Activated naive CD8-positive, alpha-beta T cell treated with anti-CD3 and anti-CD28 coated beads, Interleukin-2, amount 50 U/mL, for 16 hours (primary cell): ENCODE results near the gene MAGI2.

Experiments used
- DNase-seq: peaks from one replicate; pipeline ENCODE4 v3.0.0-alpha.2; 2020; ENCODE audit warnings: low read depth, low spot score

Gene MAGI2

DNA sequence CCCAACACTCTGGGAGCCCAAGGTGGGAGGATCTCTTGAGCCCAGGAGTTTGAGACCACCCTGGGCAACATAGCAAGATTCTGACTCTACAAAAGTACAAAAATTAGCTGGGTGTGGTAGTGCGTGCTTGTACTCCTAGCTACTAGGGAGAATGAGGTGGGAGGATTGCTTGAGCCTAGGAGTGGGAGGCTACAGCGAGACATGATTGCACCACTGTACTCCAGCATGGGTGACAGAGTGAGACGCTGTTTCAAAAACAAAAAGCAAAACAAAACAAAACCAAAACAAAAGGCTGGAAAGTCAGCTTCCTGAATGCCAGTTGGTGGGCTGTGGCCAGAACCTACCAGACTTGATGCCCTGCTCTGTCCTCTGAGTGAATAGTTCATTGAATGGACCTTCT is 1412.0 kb downstream of the MAGI2 start:
- no peak for DNase-seq

DNA sequence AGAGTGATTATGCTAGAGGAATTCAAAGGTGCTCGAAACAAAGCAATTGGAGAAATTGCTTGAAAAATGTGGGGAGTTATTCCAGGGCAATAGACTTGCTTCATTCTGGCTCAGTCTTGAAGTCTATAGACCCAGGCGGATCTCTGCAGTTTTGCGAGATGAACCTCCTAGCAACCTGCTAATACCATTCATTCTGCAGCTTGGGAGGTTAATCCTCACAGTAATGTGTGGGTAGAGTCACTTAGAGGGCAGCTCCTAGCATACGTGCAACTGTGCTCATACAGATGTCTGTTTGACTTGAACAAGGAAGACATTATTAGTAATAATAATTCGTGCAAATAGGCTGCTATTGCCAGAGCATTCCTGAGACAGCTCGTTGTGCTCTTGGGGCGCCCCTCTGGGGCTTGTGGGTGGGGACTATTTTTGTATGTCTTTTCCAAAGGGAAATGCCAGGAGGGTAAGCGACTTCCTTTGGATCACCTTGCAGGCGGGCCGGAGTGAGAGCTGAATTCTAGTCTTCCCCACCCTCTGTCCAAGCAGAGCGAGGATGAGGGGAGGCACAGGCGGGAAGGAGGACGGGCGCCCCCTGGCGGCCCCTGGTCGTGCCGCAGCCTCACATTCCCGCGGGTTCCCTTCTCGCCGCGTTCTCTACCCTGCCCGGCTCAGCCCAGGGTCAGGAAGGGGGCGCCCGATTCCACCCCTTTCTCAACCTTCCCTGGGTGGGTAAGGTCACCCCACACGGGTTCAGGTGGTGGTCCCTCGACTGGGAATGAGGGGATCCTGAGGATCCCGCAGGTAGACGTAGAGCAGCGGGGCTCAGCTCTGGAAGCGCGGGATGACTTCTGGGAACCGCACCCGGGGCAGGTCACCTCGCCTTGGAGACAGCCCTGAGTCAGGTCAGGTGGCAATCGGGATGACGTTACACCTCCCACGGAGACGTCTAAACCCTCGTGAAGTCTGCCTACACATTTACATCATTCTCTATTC is 1413.4 kb downstream of the MAGI2 start:
- no peak for DNase-seq

DNA sequence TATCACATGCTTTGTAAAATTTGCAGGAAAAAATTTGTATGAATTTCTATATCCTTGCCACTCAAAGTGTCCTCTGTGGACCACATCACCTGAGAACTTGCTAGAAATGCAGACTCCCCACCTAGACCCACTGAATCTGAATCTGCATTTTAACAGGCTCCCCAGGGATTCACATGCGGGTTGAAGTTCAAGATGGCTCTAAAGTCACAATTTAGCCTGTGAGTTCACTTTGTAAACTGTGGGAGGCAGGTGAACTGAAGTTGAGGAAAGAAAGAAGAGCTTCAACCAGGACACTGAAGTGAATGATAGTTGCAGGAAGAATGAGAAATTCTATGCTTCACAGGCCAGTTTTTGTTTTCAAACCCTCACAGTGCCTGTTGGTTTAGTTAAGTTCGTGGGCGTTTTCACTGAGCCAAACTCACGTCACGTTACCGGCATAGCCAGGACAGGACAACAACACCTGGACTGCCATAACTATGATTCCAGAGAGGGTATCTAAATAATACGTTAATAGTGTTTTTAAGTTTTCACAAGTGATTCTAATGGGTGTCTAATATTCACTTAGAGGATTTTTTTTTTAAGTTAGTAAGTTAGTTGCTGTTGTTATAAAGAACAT is 1414.9 kb downstream of the MAGI2 start:
- no peak for DNase-seq

DNA sequence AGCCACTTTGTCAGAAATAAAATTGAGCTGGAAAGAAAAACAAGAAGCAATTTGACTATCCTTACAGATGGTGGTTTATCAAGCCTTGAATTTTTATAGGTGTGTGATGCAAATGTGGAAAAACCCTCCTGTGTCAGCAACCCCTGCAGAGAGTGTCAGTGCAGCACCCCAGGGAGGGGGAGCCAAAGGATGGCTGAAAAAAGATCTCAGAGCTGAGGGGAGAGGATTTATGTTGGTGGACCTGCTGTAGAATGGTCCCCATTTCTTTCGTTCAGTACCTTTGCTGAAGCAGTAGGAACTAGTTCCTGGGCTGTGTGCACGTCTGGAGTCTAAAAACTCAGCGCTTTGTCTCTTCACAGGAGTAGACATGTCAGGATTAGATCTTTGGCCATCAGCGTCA is 1415.9 kb downstream of the MAGI2 start:
- DNase-seq: no peak

DNA sequence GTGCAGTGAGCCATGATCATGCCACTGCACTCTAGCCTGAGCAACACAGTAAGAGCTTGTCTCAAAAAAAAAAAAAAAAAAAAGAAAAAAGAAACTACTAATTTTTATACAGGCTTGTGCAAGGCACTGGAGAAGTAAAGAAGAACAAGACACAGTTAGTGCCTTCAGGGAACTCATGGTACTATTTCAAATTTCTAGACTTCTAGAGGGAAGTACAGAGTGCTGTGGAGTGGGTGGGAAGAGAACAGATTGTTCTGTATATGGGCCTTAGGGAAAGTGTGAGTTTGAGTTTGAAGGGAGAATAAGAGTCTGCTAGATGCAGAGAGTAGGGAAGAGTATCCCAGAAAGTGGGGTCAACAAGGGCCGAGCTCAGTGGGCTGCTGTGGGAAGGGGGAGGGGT is 1420.1 kb downstream of the MAGI2 start:
- DNase-seq: no peak

DNA sequence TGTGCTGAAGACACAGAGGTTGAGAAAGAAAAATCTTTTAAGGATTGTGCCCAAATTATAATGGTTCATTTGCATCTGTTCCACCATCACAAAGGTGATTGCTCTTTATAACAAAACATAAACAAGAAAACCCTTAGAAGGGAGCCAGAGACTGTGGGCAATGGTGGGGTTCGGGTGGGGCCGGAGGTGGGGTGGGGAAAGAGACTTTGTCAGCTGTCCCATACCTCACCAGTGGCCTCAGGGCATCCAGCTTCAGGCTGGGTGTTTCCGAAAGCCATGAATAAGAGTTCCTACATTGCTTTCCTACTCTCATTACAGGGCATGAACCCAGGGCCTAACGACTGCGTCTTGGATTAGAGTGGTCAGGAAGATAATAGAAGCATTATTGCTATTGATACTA is 1427.0 kb downstream of the MAGI2 start:
- no peak for DNase-seq

DNA sequence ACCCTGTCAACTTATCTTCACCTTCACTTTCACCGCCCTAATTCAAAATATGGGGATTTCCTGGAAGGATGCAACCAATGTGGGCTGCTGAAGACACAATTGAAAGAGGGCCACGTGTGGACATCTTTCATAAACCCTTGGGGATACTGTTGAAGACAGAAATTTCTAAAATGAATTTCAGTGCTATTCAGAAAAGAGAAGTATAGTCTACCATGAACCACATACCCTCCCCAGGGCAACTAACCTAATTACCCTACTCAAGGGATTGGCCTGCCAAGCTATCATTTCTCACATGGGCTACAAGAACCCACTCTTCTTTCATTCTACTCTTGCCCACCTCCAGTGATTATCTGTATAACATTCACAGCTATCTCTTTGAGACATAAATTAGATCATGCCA is 1428.9 kb downstream of the MAGI2 start:
- no peak for DNase-seq

DNA sequence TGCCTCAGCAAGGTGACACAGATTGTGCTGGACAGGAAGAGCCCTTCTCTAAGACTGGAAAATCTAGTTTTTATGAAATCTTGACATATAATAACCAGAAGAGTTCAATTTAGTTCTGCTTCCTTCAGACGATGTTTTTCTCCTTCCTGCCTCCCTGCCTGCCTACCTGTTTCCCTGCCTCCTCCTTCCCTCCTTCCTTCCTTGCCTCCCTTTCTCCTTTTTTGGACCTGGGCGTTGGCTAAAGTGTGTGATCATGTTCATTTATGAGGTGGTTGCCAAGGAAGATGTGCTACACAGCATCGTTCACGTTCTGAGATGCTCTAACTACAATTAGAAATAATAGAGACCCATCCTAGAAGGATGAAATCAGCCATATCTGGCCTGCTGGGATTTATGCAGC is 1430.3 kb downstream of the MAGI2 start:
- DNase-seq: no peak

DNA sequence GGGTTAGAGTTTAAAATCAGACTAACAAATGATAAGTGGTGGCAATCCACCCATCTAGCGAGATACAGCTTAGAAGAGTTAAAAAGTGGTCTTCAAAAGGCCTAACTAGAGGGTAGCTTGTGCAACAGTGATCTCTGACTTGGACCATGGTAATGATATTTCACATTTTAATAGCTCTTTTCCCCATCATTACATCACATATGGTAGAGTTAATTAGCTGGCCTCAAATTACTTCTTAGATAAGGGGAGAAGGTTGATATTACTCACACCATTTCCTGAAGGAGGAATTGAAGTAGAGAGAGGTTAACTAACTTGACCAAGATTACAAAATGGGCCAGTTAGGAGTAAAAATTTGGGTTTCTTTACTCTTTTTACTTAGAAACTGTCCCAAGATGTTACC is 1431.3 kb downstream of the MAGI2 start:
- no peak for DNase-seq

DNA sequence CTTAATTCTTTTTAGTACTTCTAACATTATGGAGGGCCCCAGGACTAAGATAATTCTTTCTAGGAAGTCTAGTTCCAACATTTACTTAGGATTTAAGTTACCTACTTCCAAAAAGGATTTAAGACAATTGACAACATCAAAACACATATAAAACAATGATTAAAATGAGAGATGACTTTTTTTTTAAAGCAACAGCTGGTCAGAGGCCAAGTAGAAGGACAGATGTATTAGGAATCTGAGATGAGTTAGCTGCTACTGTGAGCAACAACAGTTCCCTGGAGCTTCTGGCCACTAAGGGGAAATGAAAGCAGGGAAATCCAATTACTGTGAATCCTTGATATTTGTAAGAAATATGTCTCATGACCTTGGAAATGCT is 1432.6 kb downstream of the MAGI2 start:
- DNase-seq: no peak

DNA sequence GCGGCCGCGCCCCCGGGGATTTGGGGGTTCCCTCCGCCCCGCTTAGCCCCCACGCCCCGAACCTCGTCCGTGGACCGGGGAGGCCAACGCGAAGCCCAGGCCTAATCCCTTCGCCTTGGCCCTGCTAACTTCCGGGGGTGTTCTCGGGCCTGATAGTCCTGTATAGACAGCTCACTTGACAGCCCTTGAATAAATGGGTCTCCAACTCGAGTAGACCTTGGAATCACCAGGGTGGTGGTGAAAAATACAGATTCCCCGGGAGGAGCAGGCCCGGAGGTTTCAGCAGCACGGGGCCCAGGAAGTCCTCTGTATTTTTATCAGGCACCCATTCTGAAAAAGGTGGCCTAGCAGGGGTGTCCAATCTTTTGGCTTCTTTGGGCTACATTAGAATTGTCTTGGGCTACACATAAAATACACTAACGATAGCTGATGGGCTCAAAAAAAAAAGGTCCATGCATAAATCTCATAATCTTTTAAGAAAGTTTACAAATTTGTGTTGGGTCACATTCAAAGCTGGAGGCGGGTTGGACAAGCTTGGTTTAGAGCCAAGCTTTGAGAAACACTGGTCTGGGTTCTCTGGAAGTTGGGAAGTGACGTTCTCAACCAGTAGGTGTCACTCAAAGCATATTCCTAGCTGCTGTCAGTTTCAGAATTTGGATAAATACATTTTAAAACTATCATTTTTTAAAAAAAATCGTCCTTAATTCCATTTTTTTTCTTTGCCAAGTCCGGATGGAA is 1433.2 kb downstream of the MAGI2 start:
- no peak for DNase-seq

DNA sequence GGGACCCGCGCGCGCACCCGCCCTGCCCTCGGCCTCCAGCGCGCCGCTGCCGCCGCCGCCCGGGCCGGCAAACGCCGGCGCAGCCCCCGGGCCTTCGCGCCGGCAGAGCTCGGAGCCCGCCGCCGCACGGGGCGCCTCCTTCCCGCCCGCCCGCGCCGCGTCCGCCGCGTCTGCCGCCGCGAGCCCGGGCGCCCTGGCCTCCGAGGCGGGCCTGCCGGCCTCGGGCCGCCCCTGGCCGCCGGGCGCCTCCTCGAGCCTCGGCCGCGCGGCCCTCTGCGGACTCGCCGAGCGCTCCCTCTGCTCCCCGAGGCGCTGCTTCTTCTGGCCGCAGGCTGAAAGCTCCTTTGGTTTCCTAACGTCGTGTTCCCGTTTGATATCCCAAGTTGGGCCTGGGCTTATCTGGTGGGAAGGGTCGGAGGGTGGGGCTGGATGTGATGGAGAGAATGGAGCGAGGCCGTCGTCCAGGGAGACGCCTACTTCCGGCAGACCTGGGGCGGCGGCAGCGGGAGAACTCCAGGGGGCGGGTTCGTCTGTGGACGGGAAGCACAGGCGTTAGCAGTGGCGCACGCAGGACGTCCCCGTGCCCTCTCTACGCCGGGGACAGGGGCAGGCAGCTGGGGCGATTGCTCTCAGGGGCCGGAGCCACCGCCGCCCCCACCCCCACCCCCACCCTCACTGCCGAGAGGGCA is 1433.9 kb downstream of the MAGI2 start:
- peak; percentile 21 for DNase-seq

DNA sequence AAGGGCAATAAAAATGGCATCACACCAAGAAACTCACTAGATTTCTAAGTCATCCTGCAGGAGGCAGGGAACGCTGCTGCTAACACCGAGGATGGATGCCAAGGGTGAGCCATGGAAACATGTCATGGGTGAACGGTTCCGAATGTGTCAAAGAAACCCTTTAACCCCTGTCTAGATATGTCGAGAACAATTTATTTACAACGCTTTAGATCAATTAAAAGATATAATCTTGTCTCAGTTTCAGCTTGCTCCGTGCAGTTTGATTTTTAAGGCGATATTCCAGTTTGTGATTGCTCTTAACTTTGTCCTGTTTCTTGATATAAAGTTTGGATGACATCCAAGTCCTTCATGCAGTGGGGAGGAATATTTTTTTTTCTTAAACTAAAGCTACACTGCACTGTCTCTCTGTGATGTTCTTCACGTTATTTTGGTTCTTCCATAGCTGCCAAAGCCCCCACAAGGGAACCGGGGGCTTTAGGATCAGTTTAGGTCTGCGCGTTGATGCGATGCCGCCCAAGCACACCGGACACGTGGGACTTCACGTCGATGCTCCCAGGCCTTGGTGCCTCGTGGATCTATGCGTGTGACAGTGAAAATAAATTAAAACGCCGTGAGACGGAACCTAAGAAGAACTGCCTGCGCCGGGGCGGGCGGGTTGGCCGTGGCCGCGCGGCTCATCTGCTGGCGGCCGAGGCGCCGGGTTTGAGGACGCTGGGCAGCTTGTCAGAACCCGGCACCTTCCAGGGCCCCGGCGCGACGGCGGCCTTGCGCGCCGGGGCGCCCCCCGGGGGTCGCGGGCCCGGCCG is 1434.6 kb downstream of the MAGI2 start:
- DNase-seq: no peak

DNA sequence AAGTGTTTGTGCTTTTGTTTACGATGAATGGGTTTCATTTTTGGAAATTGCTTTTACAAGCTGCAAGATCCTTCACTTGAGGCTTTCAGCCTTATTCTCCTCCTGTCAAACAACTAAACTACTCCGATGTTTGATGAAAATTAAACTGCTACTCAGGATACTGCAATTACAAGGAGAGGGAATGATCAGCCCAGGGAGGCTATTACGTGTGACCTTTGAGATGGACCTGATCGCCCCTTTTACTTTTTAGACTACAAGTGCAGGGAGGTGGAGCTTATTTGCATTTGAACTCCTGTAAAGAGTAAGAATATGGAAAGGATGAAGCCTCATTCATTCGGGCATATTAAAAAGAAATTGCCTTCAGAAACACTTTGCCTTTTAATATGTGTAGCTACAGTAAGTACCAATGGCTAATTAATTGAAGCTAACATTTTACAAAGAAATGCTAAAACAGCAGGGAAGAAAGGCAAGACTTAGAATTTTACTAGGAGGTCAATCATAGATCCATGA is 1435.8 kb downstream of the MAGI2 start:
- DNase-seq: no peak

DNA sequence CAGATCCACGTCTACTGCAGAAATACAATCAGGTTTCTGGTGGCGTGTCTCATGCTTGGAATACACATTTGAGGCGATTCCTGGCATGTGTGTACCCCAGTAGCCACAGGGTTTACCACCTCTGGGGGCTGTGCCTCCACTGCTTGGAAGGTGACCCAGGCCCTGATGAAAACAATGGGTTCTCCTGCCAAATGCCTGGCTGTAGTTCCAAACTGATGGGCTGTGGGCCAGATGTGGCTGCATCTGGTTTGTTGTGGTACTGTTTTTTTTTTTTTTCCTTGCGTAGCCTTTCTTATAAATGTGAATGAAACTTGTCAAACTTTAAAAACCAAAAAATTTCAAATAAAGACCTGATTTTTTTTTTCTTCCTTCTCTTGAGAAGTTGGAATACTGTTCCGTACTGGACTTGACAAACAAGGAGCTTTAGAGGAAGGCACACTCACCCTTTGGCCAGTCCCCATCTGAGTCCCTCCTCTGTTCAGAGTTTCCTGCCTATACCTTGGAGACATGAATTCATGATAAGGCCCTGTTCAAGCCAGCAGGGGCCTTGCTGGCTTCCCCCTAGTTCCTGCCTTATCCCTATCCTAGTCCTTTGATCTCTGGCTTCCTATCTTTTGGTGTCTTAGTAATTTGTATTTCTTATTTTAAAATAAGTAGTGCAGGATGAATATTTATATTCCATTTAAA is 1437.8 kb downstream of the MAGI2 start:
- no peak for DNase-seq

DNA sequence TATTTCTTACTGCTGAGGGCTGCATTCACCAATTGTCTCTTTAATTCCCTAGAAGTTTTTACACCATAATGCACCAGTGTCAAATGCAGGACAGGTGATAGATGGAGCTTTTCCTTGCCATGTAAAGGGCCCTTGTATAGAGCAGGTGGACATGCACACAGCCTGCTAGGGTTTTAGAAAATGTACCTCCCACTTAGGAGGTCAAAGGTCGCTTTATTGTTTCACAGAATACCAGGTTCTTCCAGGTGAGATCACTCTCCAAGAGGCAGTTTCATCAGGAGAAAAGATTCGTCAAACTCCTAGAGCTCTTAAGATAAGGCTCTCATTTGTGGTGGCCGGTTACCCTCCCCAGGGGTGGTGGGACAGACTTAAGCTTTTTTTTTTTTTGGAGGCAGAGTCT is 1439.1 kb downstream of the MAGI2 start:
- no peak for DNase-seq

DNA sequence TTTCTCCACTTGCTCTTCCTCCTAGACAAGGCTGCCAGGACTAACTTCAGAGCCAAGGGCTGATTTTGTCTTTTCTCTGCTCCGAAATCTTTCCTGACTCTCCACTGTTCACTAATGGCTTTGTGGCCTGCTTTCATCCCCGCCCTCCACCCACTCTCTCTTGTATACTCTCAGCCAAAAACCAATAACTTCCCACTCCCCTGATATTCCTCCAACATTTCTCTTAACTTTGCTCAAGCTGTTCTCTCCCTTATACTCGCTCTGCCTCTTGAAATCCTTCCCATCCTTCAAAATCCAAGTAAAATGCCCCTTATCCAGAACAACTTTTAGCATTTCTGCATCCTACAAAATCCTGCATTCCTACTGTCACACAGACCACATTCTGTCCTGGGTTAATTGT is 1440.1 kb downstream of the MAGI2 start:
- DNase-seq: no peak

DNA sequence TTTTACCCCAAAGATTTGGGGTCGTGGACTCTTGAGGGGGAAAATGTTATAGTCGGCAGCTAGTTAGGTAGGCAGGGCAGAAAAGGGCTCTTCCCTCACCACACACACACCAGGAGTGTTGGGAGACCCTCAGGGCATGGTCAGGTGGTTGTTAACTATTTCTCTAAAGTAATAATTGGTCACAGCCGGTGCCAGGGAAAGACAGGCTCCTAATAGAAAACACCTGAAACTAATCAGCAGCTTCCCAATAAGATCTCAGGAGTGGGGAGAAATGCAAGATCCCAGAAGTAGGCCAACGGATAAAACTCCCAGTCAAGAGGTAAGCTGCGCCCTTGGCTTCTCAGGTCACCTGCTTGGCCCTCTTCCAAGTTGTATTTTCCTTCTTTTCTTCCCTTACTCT is 1441.8 kb downstream of the MAGI2 start:
- no peak for DNase-seq

DNA sequence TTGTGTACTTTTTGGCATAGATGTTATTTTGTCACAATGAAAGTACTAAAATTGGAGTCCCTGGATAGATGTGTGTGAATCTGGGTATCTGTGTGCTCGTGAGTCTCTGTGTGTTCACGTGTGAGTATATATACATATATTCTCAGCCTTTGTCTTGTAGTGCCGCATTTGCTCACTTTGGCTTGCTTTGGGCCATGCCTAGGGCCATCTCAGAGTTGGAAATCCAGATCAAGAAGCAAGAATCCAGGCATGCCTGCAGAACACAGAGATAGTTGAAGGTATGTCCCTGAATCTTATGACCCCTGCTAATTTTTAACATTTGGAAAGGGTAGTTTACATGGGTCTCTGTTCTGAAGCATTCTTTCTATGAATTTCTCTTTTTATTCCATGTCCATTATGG is 1446.2 kb downstream of the MAGI2 start:
- DNase-seq: no peak

DNA sequence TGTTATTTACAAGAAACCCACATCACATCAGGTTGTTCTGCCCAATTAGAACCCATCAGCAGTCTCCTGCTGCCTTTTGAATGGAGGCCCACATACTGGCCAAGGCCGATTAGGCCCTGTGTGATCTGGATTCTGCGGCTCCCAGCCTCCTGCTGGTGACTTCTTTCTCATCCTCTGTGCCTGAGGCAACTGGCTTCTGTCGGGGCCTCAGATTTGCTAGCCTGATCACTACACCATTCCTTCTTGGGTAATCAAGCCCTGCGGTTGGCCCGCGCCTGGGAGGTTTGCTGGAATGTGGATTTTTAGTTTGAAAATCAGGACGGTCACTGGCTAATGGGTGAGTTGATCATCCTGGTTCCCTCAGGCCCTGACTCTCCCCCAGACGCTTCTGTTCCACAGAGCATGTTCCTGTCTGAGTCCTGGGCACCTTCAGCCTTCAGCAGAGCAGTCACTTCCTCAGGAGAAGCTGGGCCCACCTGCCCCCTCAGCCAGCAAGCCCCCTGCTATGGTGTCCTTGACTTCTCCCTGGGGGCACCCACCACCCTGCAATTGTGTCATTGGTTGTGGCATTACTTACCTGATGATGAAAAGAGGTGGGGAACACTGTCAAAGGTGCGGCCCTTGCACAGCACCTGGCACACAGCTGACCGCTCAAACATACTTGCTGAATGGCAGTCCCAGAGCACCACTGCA is 1447.3 kb downstream of the MAGI2 start:
- no peak for DNase-seq
